Naive B cell (primary cell): Measurements from ENCODE around the gene GRID1. TPM values are rescaled to one million over a fixed set of nuclear protein-coding genes. Genes with fewer than 3 reads are reported as not detected.
A peak's percentile ranks its signal among the peaks of the same experiment; 100 is the strongest.
"Not testable (repeated sequence)": the region's sequence is repeated elsewhere in the genome, so short reads cannot be mapped to it uniquely, and the experiment has no call there.

Experiments used
- ATAC-seq, 2 donors: fragments of 150-1000 bp; cut with Tn5 transposase; 2 replicates each; pipeline ENCODE4 v1.10.0; 2021; ENCODE audit warnings: low read depth in 2 of 2, mild to moderate bottlenecking in 2 of 2, moderate library complexity in 2 of 2
- DNase-seq: peaks from one replicate; pipeline ENCODE4 v3.0.0; 2022
- H3K27ac Mint-ChIP-seq, 6 donors: one replicate each; pipeline ENCODE4 v1.8.0; 2020 to 2022; ENCODE audit warnings: mild to moderate bottlenecking in 6 of 6, mixed read lengths in 6 of 6, moderate library complexity in 5 of 6, inconsistent platforms in 2 of 6
- H3K27me3 Mint-ChIP-seq, 3 donors: one replicate each; pipeline ENCODE4 v1.8.0; 2021 to 2022; ENCODE audit warnings: mixed read lengths in 3 of 3, mild to moderate bottlenecking in 1 of 3
- H3K36me3 Mint-ChIP-seq, 2 donors: one replicate each; pipeline ENCODE4 v1.8.0; 2020 to 2022; ENCODE audit warnings: mixed read lengths in 2 of 2, inconsistent platforms in 1 of 2, mild to moderate bottlenecking in 1 of 2
- H3K4me1 Mint-ChIP-seq, 3 donors: one replicate each; pipeline ENCODE4 v1.8.0; 2020 to 2022; ENCODE audit warnings: mixed read lengths in 3 of 3, inconsistent platforms in 1 of 3, mild to moderate bottlenecking in 1 of 3, moderate library complexity in 1 of 3
- H3K4me3 Mint-ChIP-seq, 8 donors: one replicate each; pipeline ENCODE4 v1.8.0; 2020 to 2022; ENCODE audit warnings: mild to moderate bottlenecking in 8 of 8, mixed read lengths in 8 of 8, moderate library complexity in 8 of 8, inconsistent platforms in 2 of 8
- H3K9me3 Mint-ChIP-seq, 7 donors: one replicate each; pipeline ENCODE4 v1.8.0; 2020 to 2022; ENCODE audit warnings: mixed read lengths in 7 of 7, mild to moderate bottlenecking in 5 of 7, inconsistent platforms in 2 of 7, moderate library complexity in 1 of 7
- polyA plus RNA-seq, 6 donors: library from polyadenylated mRNA; unstranded; fragments of 300-500 nt; fragmentation: Illumina TruSeq; gene quantifications; one replicate each; pipeline ENCODE4 v1.2.3, GENCODE V29; 2021; ENCODE audit warnings: low read depth in 6 of 6

Gene GRID1
- polyA plus RNA-seq, 6 donors from 2014 or later: not detected

GRCh38 chr10:86113501-86113900 is 253.1 kb downstream of the GRID1 start:
- ATAC-seq (no peak), DNase-seq (no peak)
- H3K36me3 Mint-ChIP-seq: no peaks in the 10 kb centered on the region
- H3K27me3 Mint-ChIP-seq: peaks cover 0 to 8% (median 8%) of the 10 kb centered on the region in 3 donors
- H3K27ac Mint-ChIP-seq: no peak overlapping the region
- no peaks in the 10 kb centered on the region for H3K4me1 Mint-ChIP-seq
- H3K4me3 Mint-ChIP-seq: peak overlapping the region in 1 of 8 donors; percentile 59
- H3K9me3 Mint-ChIP-seq: no peaks in the 10 kb centered on the region

GRCh38 chr10:86113044-86113443 is 253.6 kb downstream of the GRID1 start:
- DNase-seq: no peak
- H3K27ac Mint-ChIP-seq: no peak overlapping the region
- no peaks in the 10 kb centered on the region for H3K36me3 Mint-ChIP-seq
- peak overlapping the region in 1 of 8 donors; percentile 26 for H3K4me3 Mint-ChIP-seq
- H3K4me1 Mint-ChIP-seq: no peaks in the 10 kb centered on the region
- no peak for ATAC-seq
- no peaks in the 10 kb centered on the region for H3K9me3 Mint-ChIP-seq
- peaks cover 0 to 8% (median 7%) of the 10 kb centered on the region in 3 donors for H3K27me3 Mint-ChIP-seq

GRCh38 chr10:86111902-86112545 is 254.6 kb downstream of the GRID1 start:
- no peak for ATAC-seq
- H3K36me3 Mint-ChIP-seq: no peaks in the 10 kb centered on the region
- H3K27ac Mint-ChIP-seq: no peak overlapping the region
- H3K4me3 Mint-ChIP-seq: no peak overlapping the region
- no peaks in the 10 kb centered on the region for H3K4me1 Mint-ChIP-seq
- peaks cover 0 to 16% (median 8%) of the 10 kb centered on the region in 3 donors for H3K27me3 Mint-ChIP-seq
- no peak for DNase-seq
- no peaks in the 10 kb centered on the region for H3K9me3 Mint-ChIP-seq

DNA sequence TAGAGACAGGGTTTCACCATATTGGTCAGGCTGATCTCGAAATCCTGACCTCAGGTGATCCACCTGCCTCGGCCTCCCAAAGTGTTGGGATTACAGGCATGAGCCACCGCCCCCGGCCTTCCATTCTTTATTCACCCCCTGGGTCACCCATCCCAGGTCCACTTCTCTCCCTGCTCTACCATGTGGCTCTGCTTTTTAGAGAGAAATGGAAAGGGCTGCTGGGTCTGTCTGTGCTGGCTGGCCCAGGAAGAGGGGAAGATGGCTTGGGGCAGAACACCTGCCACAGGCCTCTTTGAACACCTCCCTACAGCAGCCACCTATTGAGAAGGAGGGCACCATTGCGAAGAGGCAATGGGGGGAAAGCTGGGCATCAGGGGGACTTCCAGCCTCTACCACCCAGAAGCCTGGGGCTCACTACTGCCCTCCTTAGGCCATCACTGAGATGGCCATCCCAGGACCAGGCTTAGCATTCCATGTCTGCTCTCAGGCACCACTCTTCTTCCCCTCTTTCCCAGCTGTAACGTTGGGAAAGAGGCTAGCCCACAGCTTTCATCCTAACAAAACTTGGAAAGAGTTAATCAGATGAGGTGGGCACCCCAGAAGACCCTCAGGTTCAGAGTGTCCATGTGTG is 256.3 kb downstream of the GRID1 start:
- no peaks in the 10 kb centered on the region for H3K36me3 Mint-ChIP-seq
- H3K27ac Mint-ChIP-seq: no peak overlapping the region
- H3K4me1 Mint-ChIP-seq: no peaks in the 10 kb centered on the region
- H3K4me3 Mint-ChIP-seq: no peak overlapping the region
- no peaks in the 10 kb centered on the region for H3K9me3 Mint-ChIP-seq
- ATAC-seq: no peak
- no peak for DNase-seq
- peaks cover 8 to 30% (median 16%) of the 10 kb centered on the region in 3 donors for H3K27me3 Mint-ChIP-seq

- no peak overlapping the region for H3K27ac Mint-ChIP-seq
- ATAC-seq (no peak), DNase-seq (no peak)
- H3K9me3 Mint-ChIP-seq: no peaks in the 10 kb centered on the region
- no peak overlapping the region for H3K4me3 Mint-ChIP-seq
- peaks cover 8 to 30% (median 17%) of the 10 kb centered on the region in 3 donors for H3K27me3 Mint-ChIP-seq
- H3K36me3 Mint-ChIP-seq: no peaks in the 10 kb centered on the region
- no peaks in the 10 kb centered on the region for H3K4me1 Mint-ChIP-seq
These were observed 257.2 kb downstream of the GRID1 start for GRCh38 chr10:86109421-86109820.

DNA sequence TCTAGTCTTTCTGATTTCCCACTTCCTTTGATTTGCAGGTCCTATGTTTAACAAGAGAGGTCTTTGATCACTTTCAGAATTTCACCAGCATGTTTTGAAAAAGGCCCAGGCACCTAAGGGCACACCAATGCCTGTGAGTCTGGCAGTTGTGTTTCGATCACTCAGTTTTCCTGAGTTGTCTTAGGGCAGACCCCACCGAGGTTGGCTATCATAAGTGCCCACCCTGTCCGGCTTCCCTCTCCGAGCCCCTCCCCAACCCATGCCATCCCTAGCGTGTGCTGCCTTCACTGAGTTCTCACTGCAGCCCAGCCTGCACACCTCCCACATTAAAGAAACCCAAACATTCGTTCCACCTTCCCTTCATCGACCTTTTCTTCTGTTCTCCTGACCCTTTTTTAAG is 257.9 kb downstream of the GRID1 start:
- Mint-ChIP-seq H3K4me1 (no peaks in the 10 kb centered on the region), H3K4me3 (no peak overlapping the region), H3K27me3 (peaks cover 8 to 30% (median 17%) of the 10 kb centered on the region in 3 donors), H3K27ac (no peak overlapping the region), H3K9me3 (no peaks in the 10 kb centered on the region), H3K36me3 (no peaks in the 10 kb centered on the region)
- DNase-seq (no peak), ATAC-seq (no peak)

GRCh38 chr10:86107611-86108310 is 258.8 kb downstream of the GRID1 start:
- not testable (repeated sequence) for H3K36me3 Mint-ChIP-seq, H3K4me1 Mint-ChIP-seq, ATAC-seq, H3K9me3 Mint-ChIP-seq, H3K27ac Mint-ChIP-seq, H3K4me3 Mint-ChIP-seq, DNase-seq
- H3K27me3 Mint-ChIP-seq: peaks cover 4 to 30% (median 17%) of the 10 kb centered on the region in 3 donors

GRCh38 chr10:86107131-86107530 is 259.5 kb downstream of the GRID1 start:
- Mint-ChIP-seq H3K4me3 (no peak overlapping the region), H3K27ac (no peak overlapping the region), H3K36me3 (no peaks in the 10 kb centered on the region), H3K4me1 (no peaks in the 10 kb centered on the region), H3K9me3 (no peaks in the 10 kb centered on the region), H3K27me3 (peaks cover 2 to 30% (median 17%) of the 10 kb centered on the region in 3 donors)
- ATAC-seq: no peak
- no peak for DNase-seq

DNA sequence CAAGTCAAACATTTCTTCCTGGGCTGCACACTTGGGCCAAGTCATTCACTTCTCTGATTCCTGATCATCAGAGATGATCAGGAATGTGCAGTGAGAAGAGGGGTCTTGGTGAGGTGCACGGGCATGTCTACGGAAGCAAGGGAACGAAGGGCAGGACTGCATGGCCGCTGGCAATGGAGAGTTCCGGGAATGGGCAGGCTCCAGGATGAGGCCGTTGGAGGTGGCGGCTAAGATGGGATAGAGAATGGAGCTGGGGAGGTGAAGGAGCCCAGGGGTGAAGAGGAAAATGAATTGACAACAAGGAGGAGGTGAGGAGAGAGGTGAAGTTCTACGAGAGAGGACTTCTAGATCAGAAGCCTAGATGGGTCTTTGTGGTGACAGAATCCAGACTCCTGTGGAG is 260.0 kb downstream of the GRID1 start:
- H3K4me3 Mint-ChIP-seq: no peak overlapping the region
- peak overlapping the region in 1 of 6 donors; percentile 29 for H3K27ac Mint-ChIP-seq
- H3K9me3 Mint-ChIP-seq: no peaks in the 10 kb centered on the region
- H3K36me3 Mint-ChIP-seq: no peaks in the 10 kb centered on the region
- ATAC-seq (no peak), DNase-seq (no peak)
- peaks cover 0 to 30% (median 17%) of the 10 kb centered on the region in 3 donors for H3K27me3 Mint-ChIP-seq
- no peaks in the 10 kb centered on the region for H3K4me1 Mint-ChIP-seq

DNA sequence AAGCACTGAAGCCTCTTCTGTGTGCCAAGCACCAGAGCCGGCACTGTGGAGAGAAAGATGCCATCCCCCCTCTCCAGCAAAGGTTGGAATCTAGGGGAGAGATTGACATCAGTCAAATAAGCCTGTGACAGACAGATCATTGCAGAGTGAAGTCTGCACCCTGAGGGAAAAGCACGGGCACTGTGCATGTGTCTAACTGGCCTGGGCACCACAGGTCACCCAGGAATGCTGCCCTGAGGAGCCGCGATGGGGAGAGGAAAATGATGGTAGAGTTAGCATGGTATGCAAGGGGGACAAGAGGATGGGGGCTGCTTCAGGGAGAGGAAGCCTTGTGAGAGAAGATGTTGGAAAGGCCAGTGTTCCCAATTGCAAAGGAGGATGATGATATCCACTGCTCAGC is 261.0 kb downstream of the GRID1 start:
- Mint-ChIP-seq H3K9me3 (no peaks in the 10 kb centered on the region), H3K4me1 (no peaks in the 10 kb centered on the region), H3K4me3 (peak overlapping the region in 1 of 8 donors; percentile 22), H3K36me3 (no peaks in the 10 kb centered on the region), H3K27ac (no peak overlapping the region), H3K27me3 (peaks cover 0 to 23% (median 17%) of the 10 kb centered on the region in 3 donors)
- ATAC-seq (no peak), DNase-seq (no peak)

- H3K4me1 Mint-ChIP-seq: no peaks in the 10 kb centered on the region
- peaks cover 0 to 23% (median 17%) of the 10 kb centered on the region in 3 donors for H3K27me3 Mint-ChIP-seq
- H3K9me3 Mint-ChIP-seq: no peaks in the 10 kb centered on the region
- H3K4me3 Mint-ChIP-seq: no peak overlapping the region
- no peaks in the 10 kb centered on the region for H3K36me3 Mint-ChIP-seq
- H3K27ac Mint-ChIP-seq: no peak overlapping the region
- no peak for ATAC-seq
- no peak for DNase-seq
These were observed 261.4 kb downstream of the GRID1 start for GRCh38 chr10:86105181-86105580.

DNA sequence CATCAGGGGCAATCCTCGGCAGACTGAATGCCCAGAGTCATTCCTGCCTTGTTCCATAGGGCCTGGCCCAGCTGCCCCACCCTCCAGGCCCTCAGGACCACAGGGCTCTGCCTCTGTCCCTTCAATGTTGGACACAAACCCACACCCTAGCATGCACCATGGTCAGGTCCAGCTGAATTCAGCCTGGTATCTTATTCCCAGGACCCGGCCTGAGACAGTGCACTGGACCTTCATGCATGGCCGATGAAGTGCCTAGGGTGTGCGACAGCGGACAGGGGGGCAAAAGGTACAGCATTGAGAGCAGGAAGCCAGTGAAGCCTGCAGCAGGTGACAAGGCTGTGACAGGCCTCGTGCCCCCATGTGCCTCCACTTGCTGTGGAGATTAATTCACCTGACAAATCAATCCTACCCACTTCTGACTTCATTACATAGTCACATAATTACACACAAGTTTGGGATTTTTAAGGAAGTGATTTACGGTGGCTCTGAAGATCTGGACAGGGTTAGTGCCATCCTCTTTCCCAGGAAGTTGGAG is 261.9 kb downstream of the GRID1 start:
- no peaks in the 10 kb centered on the region for H3K36me3 Mint-ChIP-seq
- DNase-seq (no peak), ATAC-seq (no peak)
- H3K27ac Mint-ChIP-seq: no peak overlapping the region
- H3K4me3 Mint-ChIP-seq: no peak overlapping the region
- peaks cover 0 to 23% (median 17%) of the 10 kb centered on the region in 3 donors for H3K27me3 Mint-ChIP-seq
- H3K9me3 Mint-ChIP-seq: no peaks in the 10 kb centered on the region
- no peaks in the 10 kb centered on the region for H3K4me1 Mint-ChIP-seq

- Mint-ChIP-seq H3K27me3 (peaks cover 0 to 23% (median 17%) of the 10 kb centered on the region in 3 donors), H3K36me3 (no peaks in the 10 kb centered on the region), H3K9me3 (no peaks in the 10 kb centered on the region), H3K27ac (no peak overlapping the region), H3K4me3 (no peak overlapping the region), H3K4me1 (no peaks in the 10 kb centered on the region)
- no peak for DNase-seq
- ATAC-seq: no peak
These were observed 262.4 kb downstream of the GRID1 start for GRCh38 chr10:86104156-86104555.
